Measurements from ENCODE around the gene TP73.

Gene TP73

DNA sequence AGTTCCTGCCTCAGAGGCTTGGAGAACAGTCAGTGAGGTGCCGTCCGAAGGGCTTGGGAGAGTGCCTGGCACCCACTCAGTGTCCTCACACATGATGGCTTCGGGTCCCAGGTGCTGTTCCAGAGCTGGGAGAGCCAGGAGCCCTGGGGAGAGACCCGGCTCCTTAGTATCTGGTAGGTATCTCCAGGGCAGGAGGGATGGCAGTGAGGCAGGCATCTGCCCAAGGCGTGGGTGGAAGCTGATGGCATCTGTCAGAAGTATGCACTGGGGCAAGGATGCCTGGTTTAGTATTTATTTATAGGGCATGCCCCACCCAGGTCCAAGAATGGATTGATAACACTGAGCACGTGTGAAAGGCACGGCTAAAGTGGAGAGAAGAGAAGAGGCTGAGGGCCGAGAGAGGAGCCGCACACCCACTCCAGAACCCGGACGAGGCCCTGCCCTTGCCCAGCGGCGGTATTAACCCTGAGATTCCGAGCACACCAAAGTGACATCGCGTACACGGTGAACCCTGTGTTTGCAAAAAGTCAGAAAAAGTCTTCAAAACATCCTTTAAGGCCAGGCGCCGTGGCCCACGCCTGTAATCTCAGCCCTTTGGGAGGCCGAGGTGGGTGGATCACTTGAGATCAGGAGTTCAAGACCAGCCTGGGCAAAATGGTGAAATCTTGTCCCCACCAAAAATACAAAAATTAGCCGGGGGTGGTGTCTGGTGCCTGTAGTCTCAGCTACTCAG is 2.4 kb downstream of the TP73 start:
- no peak for FAIRE-seq

DNA sequence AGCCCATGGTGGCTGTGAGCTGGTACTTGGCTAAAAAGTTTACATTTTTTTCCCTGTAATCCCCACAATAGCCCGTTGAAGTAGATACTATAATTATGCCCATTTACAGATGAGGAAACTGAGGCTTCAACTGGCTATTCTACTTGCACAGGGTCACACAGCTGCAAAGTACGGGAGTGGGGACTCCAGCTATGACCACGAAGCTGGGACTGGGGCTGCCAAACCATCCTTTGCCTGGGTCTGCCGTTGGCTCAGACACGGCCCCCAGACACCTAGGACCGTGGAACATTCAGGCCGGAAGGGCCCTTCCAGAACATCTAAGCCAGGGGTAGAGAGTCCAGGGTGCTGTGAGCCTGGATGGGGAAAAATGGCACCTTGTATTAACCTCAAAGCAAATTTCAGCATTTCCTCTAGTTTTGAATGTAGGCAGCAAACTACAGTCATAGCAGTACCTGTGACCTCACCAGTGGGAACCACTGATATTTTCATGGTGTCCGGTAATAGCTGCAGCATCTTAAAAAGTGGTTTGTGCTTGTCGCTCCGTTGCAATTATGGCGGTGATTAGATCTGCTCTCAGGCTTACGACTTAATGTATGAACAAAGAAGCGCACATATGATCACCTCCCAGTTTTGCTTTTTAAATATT is 4.3 kb downstream of the TP73 start:
- FAIRE-seq = no peak

GRCh38 chr1:3657096-3657475 is 4.8 kb downstream of the TP73 start:
- no peak for FAIRE-seq

- no peak for FAIRE-seq
These were observed 5.4 kb downstream of the TP73 start for GRCh38 chr1:3657578-3658230.

- no peak for FAIRE-seq
These were observed 5.9 kb downstream of the TP73 start for GRCh38 chr1:3658231-3658615.

- no peak for FAIRE-seq
These were observed 6.8 kb downstream of the TP73 start for GRCh38 chr1:3659093-3659492.

- no peak for FAIRE-seq
These were observed 8.4 kb downstream of the TP73 start for GRCh38 chr1:3660704-3661103.

DNA sequence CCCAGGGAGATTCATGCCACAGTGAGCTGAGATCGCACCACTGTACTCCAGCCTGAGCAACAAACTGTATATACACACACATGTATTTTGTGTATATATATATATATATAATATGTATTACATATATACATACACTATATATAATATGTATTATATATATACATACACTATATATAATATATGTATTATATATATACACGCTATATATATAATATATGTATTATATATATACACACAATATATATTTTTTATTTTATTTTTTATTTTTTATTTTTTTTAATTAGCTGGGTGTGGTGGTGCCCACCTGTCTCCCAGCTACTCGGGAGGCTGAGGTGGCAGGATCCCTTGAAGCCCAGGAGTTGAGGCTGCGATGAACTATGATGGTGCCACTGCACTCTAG is 9.3 kb downstream of the TP73 start:
- FAIRE-seq = no peak

DNA sequence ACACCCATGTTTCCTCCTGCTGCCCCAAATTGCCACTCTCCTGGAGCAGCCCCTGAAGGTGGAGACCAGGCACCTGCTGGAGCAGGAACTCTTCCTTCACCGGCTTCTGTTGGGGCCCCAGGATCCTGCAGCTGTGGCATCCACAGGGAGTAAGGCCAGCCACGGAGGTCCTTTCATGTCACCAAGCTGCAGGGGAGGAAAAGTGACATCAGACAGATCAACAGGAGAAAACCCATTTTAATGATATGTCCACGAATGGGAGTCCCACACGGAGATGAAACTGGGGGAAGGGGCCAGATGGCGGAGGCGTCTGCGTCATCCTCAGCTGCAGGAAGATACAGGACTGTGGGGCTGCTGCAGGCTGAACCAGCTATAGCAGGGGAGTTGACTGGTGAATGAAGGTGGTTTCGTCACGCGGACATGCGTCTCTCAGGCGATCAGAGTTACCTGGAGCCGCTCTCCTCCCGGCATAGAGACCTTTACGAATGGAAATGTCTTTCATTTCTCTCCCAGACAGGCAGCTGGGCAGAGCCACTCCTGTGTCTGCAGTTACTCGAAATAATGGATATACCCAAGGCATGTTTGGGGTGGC is 9.9 kb downstream of the TP73 start:
- FAIRE-seq = no peak

DNA sequence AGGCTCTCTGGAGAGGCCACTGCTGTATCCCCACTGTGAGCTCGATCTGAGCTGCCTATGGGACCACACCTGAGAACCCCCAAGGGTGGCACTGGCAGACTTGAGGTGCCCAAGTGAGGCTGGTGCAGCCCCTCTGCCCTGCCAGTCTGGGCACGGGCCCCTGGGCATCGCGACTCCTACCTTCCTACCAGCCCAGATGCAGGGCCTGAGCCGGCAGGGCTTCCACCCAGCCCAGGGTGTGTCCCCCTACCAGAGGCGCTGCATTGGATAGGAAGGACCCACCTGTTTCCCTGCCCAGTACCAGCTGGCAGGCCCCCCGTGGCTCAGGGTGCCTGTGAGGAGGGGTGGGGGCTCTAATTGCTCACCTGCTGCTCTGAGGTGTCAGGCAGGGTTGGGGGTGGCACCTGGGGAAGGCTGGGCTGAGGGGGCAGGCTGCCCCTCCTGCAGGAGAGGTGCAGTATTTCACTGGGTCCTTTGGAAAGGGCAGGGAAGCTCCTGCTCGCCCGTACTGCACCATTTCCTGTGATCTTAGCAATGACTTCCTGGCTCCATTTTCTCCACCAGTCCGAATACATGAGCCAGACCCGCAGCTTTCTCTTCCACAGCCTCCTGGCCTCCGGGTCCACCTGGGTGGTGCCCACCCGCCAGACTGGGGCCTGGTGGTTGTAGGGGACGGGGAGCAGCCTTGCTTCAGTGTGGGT is 11.8 kb downstream of the TP73 start:
- no peak for FAIRE-seq

DNA sequence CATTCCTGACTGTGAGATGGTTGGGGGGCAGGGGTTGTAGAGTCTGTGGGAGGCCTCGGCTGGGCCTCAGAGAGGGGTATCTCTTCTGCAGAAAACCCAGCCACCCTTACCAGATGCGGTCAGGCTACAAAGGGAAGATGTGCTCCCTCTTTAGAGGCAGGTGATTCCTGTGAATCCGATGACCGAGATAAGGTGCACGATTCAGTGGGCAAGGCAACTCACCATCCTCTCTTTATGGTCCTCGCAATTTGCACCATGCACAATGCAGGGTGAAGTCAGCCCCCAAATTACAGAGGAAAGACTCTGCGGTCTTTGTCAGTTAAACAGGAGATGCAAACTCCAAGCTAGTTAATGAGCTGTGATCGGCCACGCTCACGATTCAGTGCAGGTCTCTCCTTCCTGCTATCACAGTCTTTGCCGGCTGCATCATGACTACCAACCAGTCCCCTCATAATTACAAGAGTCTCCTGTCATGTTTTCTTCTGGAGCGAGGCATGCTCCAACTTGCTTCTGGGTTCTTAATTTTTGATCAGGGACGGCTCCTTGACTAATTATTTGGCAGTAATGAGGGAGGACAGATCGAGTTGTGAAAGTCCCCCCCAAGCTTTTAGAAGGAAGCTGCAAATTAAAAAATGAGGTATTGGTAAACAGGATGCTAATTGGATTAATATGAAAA is 12.5 kb downstream of the TP73 start:
- FAIRE-seq = no peak

DNA sequence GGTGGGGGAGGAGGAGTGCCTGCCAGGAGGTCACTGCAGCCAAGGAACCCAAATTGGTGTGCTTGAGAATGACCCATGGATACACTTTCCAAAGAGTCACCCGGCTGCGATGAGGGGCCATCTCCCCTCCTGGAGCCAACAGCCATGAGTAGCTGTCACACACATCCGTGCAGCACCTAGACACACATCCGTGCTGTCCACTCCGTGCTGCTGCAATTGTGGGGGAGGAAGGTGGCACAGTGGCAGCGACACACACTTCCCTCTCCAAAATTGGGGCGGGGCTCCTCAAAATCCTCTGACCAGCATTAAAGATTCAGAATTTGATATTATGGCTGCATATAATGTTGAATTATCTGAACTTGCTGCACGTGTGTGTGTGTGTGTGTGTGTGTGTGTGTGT is 15.8 kb downstream of the TP73 start:
- no peak for FAIRE-seq

DNA sequence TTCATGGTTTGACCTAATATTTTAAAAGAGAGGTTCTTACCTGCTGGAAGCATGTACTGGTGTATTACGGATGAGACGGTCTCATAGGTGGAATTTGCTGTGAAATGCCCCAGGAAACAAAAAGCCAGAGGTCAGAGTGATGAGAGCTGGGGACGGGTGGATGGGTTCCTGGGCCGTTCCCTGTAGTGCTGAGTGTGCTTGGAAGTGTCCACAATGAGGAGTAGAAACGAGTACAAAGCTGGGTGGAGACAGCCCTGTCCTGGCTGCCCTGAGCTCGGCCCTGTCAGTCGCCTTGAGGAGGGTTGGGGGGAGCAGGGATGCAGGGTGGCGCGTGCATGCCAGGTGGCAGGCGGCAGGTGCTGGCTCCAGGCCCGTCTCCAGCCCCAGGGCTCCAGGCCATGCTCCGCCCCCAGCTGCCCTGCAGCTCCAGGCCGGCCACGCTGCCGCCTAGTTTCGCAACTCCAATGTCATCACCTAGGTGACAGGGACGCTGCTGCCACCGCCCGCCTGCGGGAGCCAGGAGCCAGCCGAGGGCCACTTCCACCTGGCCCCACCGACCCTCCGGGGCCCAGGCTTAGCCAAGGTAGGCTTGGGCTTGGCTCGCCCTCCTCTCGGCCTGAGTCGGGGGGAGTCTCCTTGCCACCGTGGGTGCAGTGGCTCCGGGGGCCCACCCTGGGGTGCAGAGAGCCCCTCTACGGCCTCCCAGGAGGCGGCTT is 16.4 kb downstream of the TP73 start:
- FAIRE-seq = no peak

GRCh38 chr1:3669421-3669821 is 17.1 kb downstream of the TP73 start:
- no peak for FAIRE-seq

DNA sequence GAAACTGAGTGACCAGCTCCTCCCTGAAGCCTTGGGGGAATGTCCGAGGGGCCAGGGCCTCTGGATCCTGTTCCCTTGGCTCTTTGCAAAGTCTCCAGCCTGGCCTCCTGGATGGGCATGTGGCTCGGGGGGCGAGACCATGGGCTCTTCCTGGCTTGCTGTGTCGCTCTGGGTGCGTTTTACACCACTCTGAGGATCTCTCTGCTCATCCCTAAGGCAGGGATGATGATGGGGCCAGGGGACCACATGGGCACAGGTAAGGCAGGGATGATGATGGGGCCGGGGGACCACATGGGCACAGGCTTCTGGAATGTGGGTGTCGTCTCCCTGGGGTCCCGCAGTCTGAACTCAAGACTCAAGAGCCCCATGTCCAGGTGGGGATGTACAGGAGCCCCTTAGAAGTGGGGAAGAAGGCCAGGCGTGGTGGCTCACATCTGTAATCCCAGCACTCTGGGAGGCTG is 17.7 kb downstream of the TP73 start:
- FAIRE-seq = no peak

GRCh38 chr1:3670823-3671265 is 18.5 kb downstream of the TP73 start:
- no peak for FAIRE-seq

DNA sequence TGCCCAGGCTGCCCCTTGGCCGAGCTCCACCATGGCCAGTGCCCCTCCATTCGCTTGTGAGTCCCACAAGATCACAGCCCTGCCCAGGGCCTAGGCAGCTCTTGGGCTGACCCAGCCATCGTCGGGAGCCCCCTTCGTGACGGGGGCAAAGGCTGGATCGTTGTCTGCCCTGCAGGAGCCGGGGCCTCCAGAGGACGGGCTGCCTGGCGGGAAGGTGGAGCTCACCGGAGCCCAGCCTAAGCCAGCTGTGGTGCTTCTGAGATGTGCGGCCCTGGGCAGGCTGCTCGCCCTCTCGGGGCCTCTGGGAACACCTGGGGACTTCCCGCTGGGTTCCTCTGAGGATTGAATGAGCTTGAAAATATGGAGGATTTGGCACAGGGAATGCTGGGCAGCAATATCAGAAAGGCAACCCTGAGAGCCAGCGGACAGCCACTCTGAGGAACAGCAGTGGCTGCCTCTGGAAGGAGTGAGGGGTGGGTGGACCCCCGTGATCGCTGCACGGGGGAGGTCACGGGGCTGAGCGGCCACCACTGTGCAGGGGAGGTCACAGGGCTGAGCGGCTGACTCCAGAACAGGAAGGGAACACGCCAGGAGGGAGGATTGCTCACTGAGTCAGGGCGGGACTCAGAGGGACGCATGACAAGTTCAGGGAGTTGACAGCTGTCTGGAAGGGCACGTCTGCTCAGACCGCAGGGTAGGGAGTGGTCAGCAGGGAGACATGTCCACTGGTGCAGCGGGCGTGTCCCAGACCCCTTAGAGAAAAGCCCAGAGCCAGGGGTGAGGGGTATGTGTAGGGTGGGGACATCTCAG is 19.3 kb downstream of the TP73 start:
- FAIRE-seq = no peak

DNA sequence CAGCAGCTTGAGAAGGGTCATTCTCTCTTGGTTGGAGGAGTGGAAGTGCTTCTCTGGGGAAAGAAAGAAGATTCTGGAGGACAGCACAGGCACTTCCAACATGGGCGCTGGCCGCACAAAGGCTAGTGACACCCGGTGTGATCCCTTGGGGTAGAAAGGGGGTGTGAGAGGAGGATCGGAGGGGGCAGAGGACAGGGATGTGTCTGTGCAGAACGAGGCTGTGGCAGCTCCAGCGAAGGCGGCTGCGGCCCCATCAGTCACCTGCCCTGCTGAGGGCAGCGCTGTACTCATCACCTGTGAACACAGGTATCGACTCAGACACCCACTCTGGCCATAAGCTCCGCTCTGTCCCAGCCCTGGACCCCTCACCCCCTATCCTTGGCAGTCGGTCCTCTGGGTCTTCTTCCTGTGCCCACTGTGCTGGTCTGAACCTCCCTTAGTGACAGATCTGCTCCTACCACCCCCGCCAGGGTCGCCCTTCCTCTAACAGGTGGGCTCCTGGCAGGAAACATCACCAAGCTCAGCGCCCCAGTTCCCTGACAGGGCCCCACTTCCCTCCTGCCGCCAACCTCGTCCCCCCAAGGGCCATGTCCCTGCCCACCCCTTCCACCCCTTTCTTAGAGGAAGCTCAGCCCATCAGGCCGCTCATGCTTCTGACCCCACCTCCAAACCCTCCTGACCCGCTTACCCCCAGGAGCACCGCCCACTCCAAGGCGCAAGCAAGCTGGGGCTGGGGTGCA is 20.1 kb downstream of the TP73 start:
- FAIRE-seq = no peak

DNA sequence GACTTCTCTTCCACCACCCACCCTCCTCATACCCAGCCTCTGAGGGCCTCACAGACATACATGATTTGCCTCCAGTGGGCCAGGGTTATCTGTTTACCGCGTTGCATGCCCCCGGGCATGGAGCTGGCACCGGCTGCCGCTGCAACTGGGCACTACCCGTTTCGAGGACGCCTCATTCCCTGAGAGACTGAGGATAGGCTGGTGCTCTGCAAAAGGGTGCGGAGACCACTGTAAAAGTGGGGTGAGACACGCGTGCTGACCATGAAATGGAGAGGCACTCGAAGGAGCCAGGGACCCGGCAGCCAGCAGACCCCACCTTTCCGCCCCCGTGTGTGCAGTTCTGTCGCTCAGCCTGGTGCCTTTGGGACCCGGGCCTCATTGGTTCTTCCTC is 20.6 kb downstream of the TP73 start:
- no peak for FAIRE-seq
